ENCODE data around the gene OR6N2. TPM values are rescaled to one million over a fixed set of nuclear protein-coding genes. Genes with fewer than 3 reads are reported as not detected.

The OR6N2 gene
- total RNA-seq, 2 donors from 2014 or later = not detected

DNA sequence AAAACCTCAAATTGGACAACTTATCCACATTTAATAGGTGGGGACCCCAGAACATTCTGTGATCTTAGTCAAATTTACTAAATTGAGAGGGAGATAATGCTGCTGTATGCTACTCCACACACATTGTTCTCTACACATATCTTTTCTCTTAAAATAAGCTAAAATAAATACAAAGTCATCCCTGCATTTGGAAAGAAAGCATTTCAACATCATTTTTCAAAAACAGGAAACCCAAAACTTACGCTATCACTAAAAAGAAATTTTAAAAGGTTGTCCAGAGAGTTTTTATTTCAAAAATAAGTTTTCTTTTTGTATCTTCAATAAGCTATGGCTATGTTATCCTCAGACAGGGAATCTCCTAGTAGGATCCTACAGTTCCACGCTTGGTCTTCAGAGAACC, 19.5 kb upstream of the OR6N2 start:
- H3K36me3 Mint-ChIP-seq (ENCODE audit: low read depth) = no peaks in the 10 kb centered on the region
- no peaks in the 10 kb centered on the region for H3K9me3 Mint-ChIP-seq
- Histone ChIP-seq H3K4me3 (ENCODE audit: low read length) (no peak overlapping the region), H3K9me3 (ENCODE audit: control insufficient read depth, low read length) (no peaks in the 10 kb centered on the region), H3K27me3 (ENCODE audit: control insufficient read depth, insufficient read depth, low read length, poor library complexity, severe bottlenecking) (no peaks in the 10 kb centered on the region), H3K9ac (ENCODE audit: extremely low read depth, low read length, poor library complexity, severe bottlenecking) (no peak overlapping the region), H3K27ac (ENCODE audit: low read depth, low read length) (no peak overlapping the region), H3K4me1 (ENCODE audit: control insufficient read depth, insufficient read depth, low read length) (no peaks in the 10 kb centered on the region), H3K36me3 (ENCODE audit: control insufficient read depth, insufficient read depth, low read length) (no peaks in the 10 kb centered on the region)
- TF ChIP-seq, protein P1, sequence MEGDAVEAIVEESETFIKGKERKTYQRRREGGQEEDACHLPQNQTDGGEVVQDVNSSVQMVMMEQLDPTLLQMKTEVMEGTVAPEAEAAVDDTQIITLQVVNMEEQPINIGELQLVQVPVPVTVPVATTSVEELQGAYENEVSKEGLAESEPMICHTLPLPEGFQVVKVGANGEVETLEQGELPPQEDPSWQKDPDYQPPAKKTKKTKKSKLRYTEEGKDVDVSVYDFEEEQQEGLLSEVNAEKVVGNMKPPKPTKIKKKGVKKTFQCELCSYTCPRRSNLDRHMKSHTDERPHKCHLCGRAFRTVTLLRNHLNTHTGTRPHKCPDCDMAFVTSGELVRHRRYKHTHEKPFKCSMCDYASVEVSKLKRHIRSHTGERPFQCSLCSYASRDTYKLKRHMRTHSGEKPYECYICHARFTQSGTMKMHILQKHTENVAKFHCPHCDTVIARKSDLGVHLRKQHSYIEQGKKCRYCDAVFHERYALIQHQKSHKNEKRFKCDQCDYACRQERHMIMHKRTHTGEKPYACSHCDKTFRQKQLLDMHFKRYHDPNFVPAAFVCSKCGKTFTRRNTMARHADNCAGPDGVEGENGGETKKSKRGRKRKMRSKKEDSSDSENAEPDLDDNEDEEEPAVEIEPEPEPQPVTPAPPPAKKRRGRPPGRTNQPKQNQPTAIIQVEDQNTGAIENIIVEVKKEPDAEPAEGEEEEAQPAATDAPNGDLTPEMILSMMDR (conservative IDR thresholded peaks at IDR 0.05) = no peak
- no peak for DNase-seq
- H3K4me1 Mint-ChIP-seq = no peaks in the 10 kb centered on the region
- H3K27ac Mint-ChIP-seq = no peak overlapping the region
- WGBS, 2 experiments (ENCODE audit: insufficient coverage in 1 of 2, insufficient read length in 1 of 2) = 77 to 94% methylated on average over 1 to 2 of the region's 2 CpGs
- H3K4me3 Mint-ChIP-seq = no peak overlapping the region
- H3K27me3 Mint-ChIP-seq (ENCODE audit: insufficient read depth) = no peaks in the 10 kb centered on the region

DNA sequence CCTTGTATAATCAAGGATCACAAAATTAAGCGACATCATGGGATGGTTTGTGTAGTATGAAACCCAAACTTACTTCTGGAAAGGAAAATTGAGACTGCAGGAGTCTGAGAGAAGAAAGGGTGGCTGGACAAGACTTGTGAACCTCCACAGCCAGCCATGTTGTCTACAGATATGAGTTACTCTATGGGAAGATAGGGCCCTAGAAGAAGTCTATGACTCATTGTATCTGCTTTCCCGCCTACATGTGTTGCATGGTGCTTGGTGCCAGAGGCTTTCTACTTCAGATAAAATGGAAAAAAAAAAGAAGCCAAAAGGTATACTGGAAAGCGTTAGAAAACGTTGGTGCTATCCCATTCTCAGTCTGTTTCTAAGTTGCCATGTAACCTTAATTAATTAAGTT, 18.7 kb upstream of the OR6N2 start:
- H3K27me3 ChIP-seq (ENCODE audit: control insufficient read depth, insufficient read depth, low read length, poor library complexity, severe bottlenecking) = no peaks in the 10 kb centered on the region
- H3K4me3 ChIP-seq (ENCODE audit: low read length) = no peak overlapping the region
- TF ChIP-seq, protein P1 (conservative IDR thresholded peaks at IDR 0.05) = no peak
- H3K27me3 Mint-ChIP-seq (ENCODE audit: insufficient read depth) = no peaks in the 10 kb centered on the region
- no peak overlapping the region for H3K27ac ChIP-seq (ENCODE audit: low read depth, low read length)
- no peaks in the 10 kb centered on the region for H3K9me3 ChIP-seq (ENCODE audit: control insufficient read depth, low read length)
- no peaks in the 10 kb centered on the region for H3K4me1 ChIP-seq (ENCODE audit: control insufficient read depth, insufficient read depth, low read length)
- H3K36me3 ChIP-seq (ENCODE audit: control insufficient read depth, insufficient read depth, low read length) = no peaks in the 10 kb centered on the region
- no peak overlapping the region for H3K27ac Mint-ChIP-seq
- no peak overlapping the region for H3K4me3 Mint-ChIP-seq
- H3K4me1 Mint-ChIP-seq = no peaks in the 10 kb centered on the region
- H3K9ac ChIP-seq (ENCODE audit: extremely low read depth, low read length, poor library complexity, severe bottlenecking) = no peak overlapping the region
- H3K36me3 Mint-ChIP-seq (ENCODE audit: low read depth) = no peaks in the 10 kb centered on the region
- 90 to 95% methylated on average over 2 to 4 of the region's 4 CpGs for WGBS, 2 experiments (ENCODE audit: insufficient coverage in 1 of 2, insufficient read length in 1 of 2)
- DNase-seq = no peak
- no peaks in the 10 kb centered on the region for H3K9me3 Mint-ChIP-seq

DNA sequence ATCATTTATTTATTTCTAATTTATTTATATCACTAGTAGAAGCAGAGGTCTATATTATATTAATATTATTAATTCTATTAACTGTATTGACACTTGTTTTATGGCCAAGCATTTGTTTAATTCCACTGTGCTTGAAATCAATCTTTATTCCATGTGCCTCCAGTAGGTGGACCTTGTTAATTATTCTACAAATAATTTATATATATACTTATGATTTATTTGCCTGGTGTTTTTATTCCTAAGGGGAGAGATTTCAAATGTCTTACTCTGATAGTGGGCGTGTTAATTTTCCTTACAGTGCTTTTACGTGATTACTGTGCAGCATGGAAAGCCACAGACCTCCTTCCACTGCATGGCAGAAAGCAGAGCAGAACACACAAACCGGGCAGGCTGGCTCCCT, 17.5 kb upstream of the OR6N2 start:
- TF ChIP-seq, protein P1 (conservative IDR thresholded peaks at IDR 0.05) = peak; percentile 59
- Histone ChIP-seq H3K36me3 (ENCODE audit: control insufficient read depth, insufficient read depth, low read length) (no peaks in the 10 kb centered on the region), H3K4me1 (ENCODE audit: control insufficient read depth, insufficient read depth, low read length) (no peaks in the 10 kb centered on the region), H3K27ac (ENCODE audit: low read depth, low read length) (no peak overlapping the region), H3K9ac (ENCODE audit: extremely low read depth, low read length, poor library complexity, severe bottlenecking) (no peak overlapping the region), H3K9me3 (ENCODE audit: control insufficient read depth, low read length) (no peaks in the 10 kb centered on the region), H3K4me3 (ENCODE audit: low read length) (no peak overlapping the region), H3K27me3 (ENCODE audit: control insufficient read depth, insufficient read depth, low read length, poor library complexity, severe bottlenecking) (no peaks in the 10 kb centered on the region)
- Mint-ChIP-seq H3K27ac (no peak overlapping the region), H3K9me3 (no peaks in the 10 kb centered on the region), H3K4me3 (no peak overlapping the region), H3K27me3 (ENCODE audit: insufficient read depth) (no peaks in the 10 kb centered on the region), H3K36me3 (ENCODE audit: low read depth) (no peaks in the 10 kb centered on the region), H3K4me1 (peaks cover 2% of the 10 kb centered on the region)
- DNase-seq = no peak
- 91 to 97% methylated on average over 3 of the region's 3 CpGs for WGBS, 2 experiments (ENCODE audit: insufficient coverage in 1 of 2, insufficient read length in 1 of 2)
